ENCODE measurements around the gene CES4A.
"Not testable (repeated sequence)": the region's sequence is repeated elsewhere in the genome, so short reads cannot be mapped to it uniquely, and the experiment has no call there.

Gene CES4A

DNA sequence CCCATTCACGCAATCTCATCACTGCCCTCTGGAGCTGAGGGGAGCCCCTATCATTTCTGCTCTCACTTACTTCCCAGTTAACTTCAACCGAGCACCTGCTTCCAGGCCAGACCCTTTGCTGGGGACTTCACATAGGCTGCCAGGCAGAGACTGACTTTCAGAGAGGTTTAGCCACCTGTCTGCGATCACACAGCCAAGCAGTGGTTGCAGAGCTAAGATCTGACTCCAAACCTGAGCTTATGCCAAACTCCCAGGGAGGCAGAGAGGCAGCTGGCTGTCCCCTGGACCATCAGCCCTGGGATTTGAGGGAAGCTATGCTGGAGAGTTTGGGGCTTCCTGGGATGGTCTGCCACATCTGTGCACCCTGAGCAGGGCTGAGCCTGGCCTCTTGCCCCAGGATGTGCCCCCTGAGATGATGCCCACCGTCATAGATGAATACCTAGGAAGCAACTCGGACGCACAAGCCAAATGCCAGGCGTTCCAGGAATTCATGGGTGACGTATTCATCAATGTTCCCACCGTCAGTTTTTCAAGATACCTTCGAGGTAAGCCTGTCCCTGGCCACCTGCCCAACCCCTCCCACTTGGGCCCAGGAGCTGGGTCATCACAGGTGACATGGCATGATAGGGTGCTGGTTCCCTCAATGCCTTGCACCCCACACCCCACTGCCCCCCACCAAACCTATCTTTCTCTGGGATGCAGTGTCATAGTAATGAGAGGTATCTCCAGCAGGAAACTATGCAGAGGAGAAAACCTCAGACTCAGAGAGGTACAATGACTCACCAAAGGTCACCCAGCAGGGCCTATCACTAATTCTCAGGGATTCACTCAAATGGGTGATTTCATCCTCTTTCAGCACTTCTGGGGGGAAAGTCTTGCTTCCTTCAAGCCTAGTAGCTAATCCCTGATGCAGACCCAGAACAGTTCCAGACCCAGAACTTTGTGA, 17.3 kb upstream of the CES4A start:
- Histone ChIP-seq H3K36me3 (ENCODE audit: low read depth) (no peaks in the 10 kb centered on the region), H3K4me3 (ENCODE audit: severe bottlenecking) (no peak overlapping the region), H3K27ac (ENCODE audit: poor library complexity, severe bottlenecking) (peak overlapping the region; percentile 69), H3K27me3 (ENCODE audit: insufficient read depth, poor library complexity, severe bottlenecking) (no peaks in the 10 kb centered on the region), H3K4me1 (ENCODE audit: insufficient read depth, poor library complexity, severe bottlenecking) (peaks cover 16% of the 10 kb centered on the region), H3K9me3 (ENCODE audit: severe bottlenecking) (no peaks in the 10 kb centered on the region)
- peak; percentile 78 for ATAC-seq (ENCODE audit: low read depth)
- TF ChIP-seq, protein P1, sequence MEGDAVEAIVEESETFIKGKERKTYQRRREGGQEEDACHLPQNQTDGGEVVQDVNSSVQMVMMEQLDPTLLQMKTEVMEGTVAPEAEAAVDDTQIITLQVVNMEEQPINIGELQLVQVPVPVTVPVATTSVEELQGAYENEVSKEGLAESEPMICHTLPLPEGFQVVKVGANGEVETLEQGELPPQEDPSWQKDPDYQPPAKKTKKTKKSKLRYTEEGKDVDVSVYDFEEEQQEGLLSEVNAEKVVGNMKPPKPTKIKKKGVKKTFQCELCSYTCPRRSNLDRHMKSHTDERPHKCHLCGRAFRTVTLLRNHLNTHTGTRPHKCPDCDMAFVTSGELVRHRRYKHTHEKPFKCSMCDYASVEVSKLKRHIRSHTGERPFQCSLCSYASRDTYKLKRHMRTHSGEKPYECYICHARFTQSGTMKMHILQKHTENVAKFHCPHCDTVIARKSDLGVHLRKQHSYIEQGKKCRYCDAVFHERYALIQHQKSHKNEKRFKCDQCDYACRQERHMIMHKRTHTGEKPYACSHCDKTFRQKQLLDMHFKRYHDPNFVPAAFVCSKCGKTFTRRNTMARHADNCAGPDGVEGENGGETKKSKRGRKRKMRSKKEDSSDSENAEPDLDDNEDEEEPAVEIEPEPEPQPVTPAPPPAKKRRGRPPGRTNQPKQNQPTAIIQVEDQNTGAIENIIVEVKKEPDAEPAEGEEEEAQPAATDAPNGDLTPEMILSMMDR (IDR thresholded peaks at IDR 0.05; ENCODE audit: poor library complexity, severe bottlenecking) = no peak
- no peak for DNase-seq (ENCODE audit: low spot score)

DNA sequence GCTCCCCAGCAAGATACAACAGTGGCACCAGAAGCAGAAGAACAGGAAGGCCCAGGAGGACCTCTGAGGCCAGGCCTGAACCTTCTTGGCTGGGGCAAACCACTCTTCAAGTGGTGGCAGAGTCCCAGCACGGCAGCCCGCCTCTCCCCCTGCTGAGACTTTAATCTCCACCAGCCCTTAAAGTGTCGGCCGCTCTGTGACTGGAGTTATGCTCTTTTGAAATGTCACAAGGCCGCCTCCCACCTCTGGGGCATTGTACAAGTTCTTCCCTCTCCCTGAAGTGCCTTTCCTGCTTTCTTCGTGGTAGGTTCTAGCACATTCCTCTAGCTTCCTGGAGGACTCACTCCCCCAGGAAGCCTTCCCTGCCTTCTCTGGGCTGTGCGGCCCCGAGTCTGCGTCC, 15.4 kb upstream of the CES4A start:
- no peaks in the 10 kb centered on the region for H3K36me3 ChIP-seq (ENCODE audit: low read depth)
- peaks cover 16% of the 10 kb centered on the region for H3K4me1 ChIP-seq (ENCODE audit: insufficient read depth, poor library complexity, severe bottlenecking)
- TF ChIP-seq, protein P1 (IDR thresholded peaks at IDR 0.05; ENCODE audit: poor library complexity, severe bottlenecking) = no peak
- peak overlapping the region; percentile 69 for H3K27ac ChIP-seq (ENCODE audit: poor library complexity, severe bottlenecking)
- H3K4me3 ChIP-seq (ENCODE audit: severe bottlenecking) = no peak overlapping the region
- H3K27me3 ChIP-seq (ENCODE audit: insufficient read depth, poor library complexity, severe bottlenecking) = no peaks in the 10 kb centered on the region
- DNase-seq (ENCODE audit: low spot score) = no peak
- no peaks in the 10 kb centered on the region for H3K9me3 ChIP-seq (ENCODE audit: severe bottlenecking)
- no peak for ATAC-seq (ENCODE audit: low read depth)

DNA sequence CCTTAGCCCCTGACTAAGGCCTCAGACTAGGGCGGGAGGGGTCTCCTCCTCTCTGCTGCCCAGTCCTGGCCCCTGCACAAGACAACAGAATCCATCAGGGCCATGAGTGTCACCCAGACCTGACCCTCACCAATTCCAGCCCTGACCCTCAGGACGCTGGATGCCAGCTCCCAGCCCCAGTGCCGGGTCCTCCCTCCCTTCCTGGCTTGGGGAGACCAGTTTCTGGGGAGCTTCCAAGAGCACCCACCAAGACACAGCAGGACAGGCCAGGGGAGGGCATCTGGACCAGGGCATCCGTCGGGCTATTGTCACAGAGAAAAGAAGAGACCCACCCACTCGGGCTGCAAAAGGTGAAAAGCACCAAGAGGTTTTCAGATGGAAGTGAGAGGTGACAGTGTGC, 14.7 kb upstream of the CES4A start:
- H3K27me3 ChIP-seq (ENCODE audit: insufficient read depth, poor library complexity, severe bottlenecking) = no peaks in the 10 kb centered on the region
- no peaks in the 10 kb centered on the region for H3K36me3 ChIP-seq (ENCODE audit: low read depth)
- DNase-seq (ENCODE audit: low spot score) (no peak), ATAC-seq (ENCODE audit: low read depth) (no peak)
- no peak overlapping the region for H3K27ac ChIP-seq (ENCODE audit: poor library complexity, severe bottlenecking)
- no peak overlapping the region for H3K4me3 ChIP-seq (ENCODE audit: severe bottlenecking)
- TF ChIP-seq, protein P1 (IDR thresholded peaks at IDR 0.05; ENCODE audit: poor library complexity, severe bottlenecking) = no peak
- no peaks in the 10 kb centered on the region for H3K9me3 ChIP-seq (ENCODE audit: severe bottlenecking)
- peaks cover 16% of the 10 kb centered on the region for H3K4me1 ChIP-seq (ENCODE audit: insufficient read depth, poor library complexity, severe bottlenecking)

- H3K27ac ChIP-seq (ENCODE audit: poor library complexity, severe bottlenecking); ATAC-seq (ENCODE audit: low read depth); H3K27me3 ChIP-seq (ENCODE audit: insufficient read depth, poor library complexity, severe bottlenecking); H3K36me3 ChIP-seq (ENCODE audit: low read depth); H3K9me3 ChIP-seq (ENCODE audit: severe bottlenecking); H3K4me3 ChIP-seq (ENCODE audit: severe bottlenecking); DNase-seq (ENCODE audit: low spot score): not testable (repeated sequence)
- H3K4me1 ChIP-seq (ENCODE audit: insufficient read depth, poor library complexity, severe bottlenecking) = peaks cover 16% of the 10 kb centered on the region
These were observed 14.0 kb upstream of the CES4A start for GRCh38 chr16:66974156-66974931.

- not testable (repeated sequence) for H3K27me3 ChIP-seq (ENCODE audit: insufficient read depth, poor library complexity, severe bottlenecking); H3K4me3 ChIP-seq (ENCODE audit: severe bottlenecking); DNase-seq (ENCODE audit: low spot score); H3K9me3 ChIP-seq (ENCODE audit: severe bottlenecking); H3K27ac ChIP-seq (ENCODE audit: poor library complexity, severe bottlenecking); H3K36me3 ChIP-seq (ENCODE audit: low read depth); ATAC-seq (ENCODE audit: low read depth)
- peaks cover 16% of the 10 kb centered on the region for H3K4me1 ChIP-seq (ENCODE audit: insufficient read depth, poor library complexity, severe bottlenecking)
These were observed 13.5 kb upstream of the CES4A start for GRCh38 chr16:66974932-66975246.

All from RWPE2 (cell line).